ENCODE measurements around the gene IRF2BPL.

- no peak for TF ChIP-seq POLR2AphosphoS5 (IDR thresholded peaks at IDR 0.05; ENCODE audit: low read depth, low read length)
- no peak; the same call in 1 of the 2 replicates for TF ChIP-seq POLR2A (IDR thresholded peaks at IDR 0.05; ENCODE audit: low read depth, low read length)
Measured at GRCh38 chr14:77022236-77022852, 6.2 kb downstream of the IRF2BPL start.
